Brain pericyte (primary cell): Measurements from ENCODE around the gene SUPT5H.

Experiments
- DNase-seq: peaks from one replicate; pipeline ENCODE4 v3.0.0-alpha.2; 2012; ENCODE audit warnings: low read depth, low spot score

Gene SUPT5H

GRCh38 chr19:39520541-39521484 is 75.4 kb downstream of the SUPT5H start:
- no peak for DNase-seq

DNA sequence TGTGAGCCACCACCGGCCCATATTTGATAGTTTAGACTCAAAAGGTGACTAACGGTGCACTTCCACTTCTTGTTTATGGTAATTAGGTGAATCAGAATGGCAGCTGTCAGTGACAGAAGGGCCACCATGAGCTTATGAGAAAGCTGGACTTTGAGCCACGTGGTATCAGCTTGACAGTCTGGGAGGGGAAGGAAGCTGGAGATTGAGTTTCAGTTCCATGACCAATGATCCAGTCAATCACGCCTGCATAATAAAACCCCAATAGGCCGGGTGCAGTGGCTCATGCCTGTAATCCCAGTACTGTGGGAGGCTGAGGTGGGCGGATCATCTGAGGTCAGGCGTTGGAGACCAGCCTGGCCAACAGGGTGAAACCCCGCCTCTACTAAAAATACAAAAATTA is 79.1 kb downstream of the SUPT5H start:
- no peak for DNase-seq

DNA sequence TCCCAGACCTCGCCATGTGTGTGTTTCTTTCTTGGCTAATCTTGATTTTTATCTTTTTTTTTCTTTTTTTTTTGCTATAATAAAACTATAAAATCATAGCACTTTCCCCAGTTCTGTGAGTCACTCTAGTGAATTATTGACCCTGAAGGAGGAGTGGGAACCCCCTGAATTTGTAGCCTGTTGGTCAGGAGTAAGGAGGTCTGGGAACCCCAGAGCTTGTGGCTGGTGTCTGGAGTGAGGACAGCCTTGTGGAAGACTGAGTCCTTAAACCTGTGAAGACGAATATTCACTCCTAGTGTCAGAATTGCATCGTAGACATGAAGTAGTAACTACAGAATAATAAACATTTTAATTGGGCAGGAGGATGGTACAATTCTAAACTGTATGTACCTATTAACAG is 79.8 kb downstream of the SUPT5H start:
- DNase-seq = no peak
